Calu3 (cell line): Measurements from ENCODE around the gene VTA1. TPM values are rescaled to one million over a fixed set of nuclear protein-coding genes. Genes with fewer than 3 reads are reported as not detected.

Experiments
- BruUV-seq: library from RNA; stranded (reverse); fragments of 400-500 nt; replicated peaks from 2 replicates; lab custom pipeline; 2021; lab: Mats Ljungman, UMichigan
- CTCF ChIA-PET: fragments of 300-600 bp; sonication (Branson Sonifier 250); formaldehyde crosslinking; loops from one replicate; lab custom pipeline; 2022; ENCODE audit warnings: antibody characterized with exemption; lab: Charles Lee
- DNase-seq: peaks from one replicate; pipeline ENCODE4 v3.0.0; 2022
- H3K27ac Mint-ChIP-seq: one replicate; pipeline ENCODE4 v1.8.0; 2022; ENCODE audit warnings: mixed read lengths; ENCODE audit not compliant: unreplicated experiment
- H3K27me3 Mint-ChIP-seq: one replicate; pipeline ENCODE4 v1.8.0; 2022; ENCODE audit warnings: mixed read lengths; ENCODE audit not compliant: unreplicated experiment
- H3K36me3 Mint-ChIP-seq: one replicate; pipeline ENCODE4 v1.8.0; 2022; ENCODE audit warnings: mild to moderate bottlenecking, moderate library complexity, mixed read lengths; ENCODE audit not compliant: insufficient read depth, unreplicated experiment
- H3K4me1 Mint-ChIP-seq: one replicate; pipeline ENCODE4 v1.8.0; 2022; ENCODE audit warnings: mild to moderate bottlenecking, low read depth, mixed read lengths; ENCODE audit not compliant: unreplicated experiment
- H3K4me3 Mint-ChIP-seq: one replicate; pipeline ENCODE4 v1.8.0; 2022; ENCODE audit warnings: mild to moderate bottlenecking, low read depth, moderate library complexity, mixed read lengths; ENCODE audit not compliant: unreplicated experiment
- H3K9me3 Mint-ChIP-seq: one replicate; pipeline ENCODE4 v1.8.0; 2022; ENCODE audit warnings: low read depth, mixed read lengths; ENCODE audit not compliant: unreplicated experiment
- intact Hi-C: fragments of 100-400 bp; cut with micrococcal nuclease; formaldehyde crosslinking; loops from one replicate; pipeline ENCODE4 v1.10.0; 2022; ENCODE audit not compliant: unreplicated experiment
- total RNA-seq: library from RNA; stranded (reverse); gene quantifications from 2 replicates; pipeline ENCODE4 v1.2.3, GENCODE V29; 2022
- TF ChIP-seq, protein P1 (sequence below): fragments of 200-600 bp; IDR thresholded peaks from one replicate; pipeline ENCODE4 v1.8.0; 2022; ENCODE audit warnings: antibody characterized with exemption; ENCODE audit not compliant: unreplicated experiment

The VTA1 gene
- total RNA-seq, 1 experiment from 2014 or later, result 35.5 TPM

DNA sequence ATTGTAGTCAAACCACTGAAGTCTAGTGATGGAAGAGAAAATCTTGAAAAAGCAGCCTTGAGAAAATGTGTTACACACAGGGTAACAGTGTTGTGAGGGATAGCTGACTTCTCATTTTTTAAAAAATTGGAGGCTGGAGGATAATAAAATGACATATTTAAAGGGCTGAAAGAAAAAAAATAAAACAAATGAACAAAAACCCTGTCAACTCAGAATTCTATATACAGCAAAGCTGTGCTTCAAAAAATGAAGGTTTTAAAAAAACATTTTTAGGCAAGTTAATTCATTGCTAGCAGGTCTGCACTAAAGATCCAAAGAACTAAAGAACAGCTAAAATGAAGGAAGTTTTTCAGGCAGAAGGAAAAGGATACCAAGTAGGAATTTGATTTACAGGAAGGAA, 31.1 kb downstream of the VTA1 start:
- BruUV-seq, result no TSS peak
- CTCF ChIA-PET, result no interaction called here
- Mint-ChIP-seq H3K27ac (no peak overlapping the region), H3K36me3 (peaks cover 5% of the 10 kb centered on the region), H3K27me3 (no peaks in the 10 kb centered on the region), H3K9me3 (no peaks in the 10 kb centered on the region), H3K4me3 (no peak overlapping the region), H3K4me1 (no peaks in the 10 kb centered on the region)
- TF ChIP-seq, protein P1, sequence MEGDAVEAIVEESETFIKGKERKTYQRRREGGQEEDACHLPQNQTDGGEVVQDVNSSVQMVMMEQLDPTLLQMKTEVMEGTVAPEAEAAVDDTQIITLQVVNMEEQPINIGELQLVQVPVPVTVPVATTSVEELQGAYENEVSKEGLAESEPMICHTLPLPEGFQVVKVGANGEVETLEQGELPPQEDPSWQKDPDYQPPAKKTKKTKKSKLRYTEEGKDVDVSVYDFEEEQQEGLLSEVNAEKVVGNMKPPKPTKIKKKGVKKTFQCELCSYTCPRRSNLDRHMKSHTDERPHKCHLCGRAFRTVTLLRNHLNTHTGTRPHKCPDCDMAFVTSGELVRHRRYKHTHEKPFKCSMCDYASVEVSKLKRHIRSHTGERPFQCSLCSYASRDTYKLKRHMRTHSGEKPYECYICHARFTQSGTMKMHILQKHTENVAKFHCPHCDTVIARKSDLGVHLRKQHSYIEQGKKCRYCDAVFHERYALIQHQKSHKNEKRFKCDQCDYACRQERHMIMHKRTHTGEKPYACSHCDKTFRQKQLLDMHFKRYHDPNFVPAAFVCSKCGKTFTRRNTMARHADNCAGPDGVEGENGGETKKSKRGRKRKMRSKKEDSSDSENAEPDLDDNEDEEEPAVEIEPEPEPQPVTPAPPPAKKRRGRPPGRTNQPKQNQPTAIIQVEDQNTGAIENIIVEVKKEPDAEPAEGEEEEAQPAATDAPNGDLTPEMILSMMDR, result no peak
- DNase-seq, result no peak
- intact Hi-C loops, result no loop called here

DNA sequence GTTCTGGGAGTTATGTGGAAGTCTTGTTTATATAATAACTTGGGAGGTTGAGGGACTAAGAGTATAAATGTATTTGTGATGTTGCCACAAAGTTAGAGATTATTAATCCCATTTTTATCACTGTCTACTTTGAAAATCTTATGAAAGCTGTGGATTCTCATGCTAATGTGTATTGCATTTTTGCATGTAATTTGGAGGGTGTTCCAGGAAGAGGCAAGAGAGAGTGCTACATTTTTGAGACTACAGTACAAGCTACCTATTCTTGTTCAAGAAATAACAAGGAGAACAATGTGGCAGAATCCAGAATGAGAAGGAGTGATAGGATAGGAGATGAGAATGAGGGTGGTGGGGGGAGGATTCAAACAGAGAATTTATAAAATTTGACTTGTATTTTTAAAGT, 34.9 kb downstream of the VTA1 start:
- no peak for DNase-seq
- intact Hi-C loops, result no loop called here
- Mint-ChIP-seq H3K27ac (no peak overlapping the region), H3K4me1 (peaks cover 12% of the 10 kb centered on the region), H3K36me3 (peaks cover 5% of the 10 kb centered on the region), H3K9me3 (no peaks in the 10 kb centered on the region), H3K27me3 (no peaks in the 10 kb centered on the region), H3K4me3 (no peak overlapping the region)
- BruUV-seq, result no TSS peak
- TF ChIP-seq, protein P1, result no peak
- CTCF ChIA-PET, result no interaction called here

DNA sequence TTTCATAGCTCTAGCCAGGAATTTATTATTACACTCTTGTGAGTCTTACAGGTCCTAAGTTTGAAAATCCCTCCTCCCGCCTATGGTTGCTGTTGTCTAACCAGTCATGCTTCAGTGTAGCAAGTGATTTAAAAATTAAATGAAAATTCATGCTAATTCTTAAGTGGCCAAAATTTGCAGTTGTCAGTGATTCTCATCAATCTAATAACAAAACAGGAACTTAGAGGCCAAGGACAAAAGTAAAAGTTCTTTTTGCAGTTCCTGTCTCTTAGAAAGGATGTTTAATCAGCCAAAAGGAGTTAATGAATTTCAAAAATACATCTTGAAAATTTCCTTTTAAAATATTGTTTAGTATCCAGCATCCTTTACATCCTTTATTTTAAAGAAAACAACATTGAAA, 36.3 kb downstream of the VTA1 start:
- no TSS peak for BruUV-seq
- no peaks in the 10 kb centered on the region for H3K9me3 Mint-ChIP-seq

DNA sequence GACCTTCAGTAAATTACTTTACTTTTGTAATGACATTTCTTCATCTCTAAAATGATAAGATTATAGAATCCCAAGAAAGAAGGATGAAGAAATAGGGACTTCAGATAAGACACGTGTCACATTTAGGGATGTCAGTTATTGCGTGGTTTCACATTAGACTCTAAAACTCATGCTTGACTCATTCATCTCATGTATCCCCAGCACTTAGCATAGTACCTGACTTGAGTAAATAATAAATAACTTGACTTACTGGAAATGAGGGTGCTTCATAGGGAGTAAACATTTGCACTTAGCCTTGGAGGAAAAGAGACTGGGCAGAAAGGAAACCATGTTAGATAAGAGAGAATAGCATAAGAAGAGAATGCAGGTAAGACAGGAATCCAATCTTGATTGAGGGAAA, 37.2 kb downstream of the VTA1 start:
- no peak for DNase-seq
- no TSS peak for BruUV-seq
- Mint-ChIP-seq H3K4me1 (peaks cover 13% of the 10 kb centered on the region), H3K9me3 (no peaks in the 10 kb centered on the region), H3K27ac (no peak overlapping the region), H3K36me3 (no peaks in the 10 kb centered on the region), H3K4me3 (no peak overlapping the region), H3K27me3 (no peaks in the 10 kb centered on the region)
- CTCF ChIA-PET, result no interaction called here
- TF ChIP-seq, protein P1, result no peak
- intact Hi-C loops, result no loop called here

More for the DNA sequence above, 36.3 kb downstream of the VTA1 start:
- no peak overlapping the region for H3K27ac Mint-ChIP-seq
- CTCF ChIA-PET, result no interaction called here
- H3K4me3 Mint-ChIP-seq, result no peak overlapping the region
- H3K27me3 Mint-ChIP-seq, result no peaks in the 10 kb centered on the region
- no peaks in the 10 kb centered on the region for H3K36me3 Mint-ChIP-seq
- intact Hi-C loops, result no loop called here
- TF ChIP-seq, protein P1, result no peak
- peaks cover 13% of the 10 kb centered on the region for H3K4me1 Mint-ChIP-seq
- no peak for DNase-seq

DNA sequence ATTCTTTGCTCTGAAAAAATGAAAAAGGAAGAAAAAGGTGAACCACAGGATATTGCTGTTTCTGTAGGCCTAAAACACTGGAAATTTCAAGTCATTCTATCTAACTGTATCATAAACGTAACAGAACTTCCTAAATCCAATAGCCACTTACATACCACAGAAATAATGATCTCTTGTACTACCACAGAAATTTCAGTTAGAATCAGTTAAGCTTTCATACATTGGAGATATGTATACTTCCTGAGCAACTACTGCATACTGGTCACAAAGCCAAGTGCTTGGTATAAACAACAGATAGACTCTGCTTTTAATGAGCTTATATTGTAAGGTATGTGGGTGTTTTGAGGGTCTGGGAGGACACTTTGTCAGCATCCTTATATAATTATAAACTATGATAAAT, 38.6 kb downstream of the VTA1 start:
- TF ChIP-seq, protein P1, result no peak
- Mint-ChIP-seq H3K4me3 (no peak overlapping the region), H3K36me3 (no peaks in the 10 kb centered on the region), H3K4me1 (peaks cover 13% of the 10 kb centered on the region), H3K9me3 (no peaks in the 10 kb centered on the region), H3K27ac (peak overlapping the region; percentile 5), H3K27me3 (no peaks in the 10 kb centered on the region)
- BruUV-seq, result no TSS peak
- CTCF ChIA-PET, result no interaction called here
- DNase-seq, result no peak
- intact Hi-C loops, result no loop called here
